Smooth muscle cell (in vitro differentiated cells): ENCODE results near the gene SLC6A6. TPM values are rescaled to one million over a fixed set of nuclear protein-coding genes. Genes with fewer than 3 reads are reported as not detected.

Source experiments
- DNase-seq: peaks from one replicate; lab custom pipeline; 2025; ENCODE audit not compliant: unreplicated experiment; lab: John Stamatoyannopoulos, UW
- H2AFZ ChIP-seq: fragments of 200-600 bp; sonication (generic); 2 replicates; pipeline ENCODE4 v1.6.0; 2016; ENCODE audit warnings: antibody characterized with exemption, low read depth, mild to moderate bottlenecking
- H3F3A ChIP-seq: fragments of 200-600 bp; sonication (generic); 2 replicates; pipeline ENCODE4 v1.6.0; 2017; ENCODE audit warnings: antibody characterized with exemption, low read depth
- H3K27ac ChIP-seq: fragments of 200-600 bp; sonication (generic); 2 replicates; pipeline ENCODE4 v1.5.1; 2016; ENCODE audit warnings: low read depth, mild to moderate bottlenecking
- H3K27me3 ChIP-seq: fragments of 200-600 bp; sonication (generic); 2 replicates; pipeline ENCODE4 v1.6.1; 2016; ENCODE audit warnings: low read depth, mild to moderate bottlenecking
- H3K36me3 ChIP-seq: fragments of 200-600 bp; sonication (generic); 2 replicates; pipeline ENCODE4 v1.5.1; 2016; ENCODE audit warnings: low read depth
- H3K4me1 ChIP-seq: fragments of 200-600 bp; sonication (generic); 2 replicates; pipeline ENCODE4 v1.5.1; 2016; ENCODE audit warnings: low read depth
- H3K4me2 ChIP-seq: fragments of 200-600 bp; sonication (generic); 2 replicates; pipeline ENCODE4 v1.6.0; 2016; ENCODE audit warnings: mild to moderate bottlenecking
- H3K4me3 ChIP-seq: fragments of 200-600 bp; sonication (generic); 2 replicates; pipeline ENCODE4 v1.5.1; 2016; ENCODE audit warnings: mild to moderate bottlenecking
- H3K79me2 ChIP-seq: fragments of 200-600 bp; sonication (generic); 2 replicates; pipeline ENCODE4 v1.6.0; 2016; ENCODE audit warnings: low read depth, mild to moderate bottlenecking
- H3K9ac ChIP-seq: fragments of 200-600 bp; sonication (generic); 2 replicates; pipeline ENCODE4 v1.6.0; 2016; ENCODE audit warnings: low read depth
- H3K9me3 ChIP-seq: fragments of 200-600 bp; sonication (generic); replicated peaks from 2 replicates; pipeline ENCODE4 v1.5.1; 2016; ENCODE audit warnings: low read depth
- H4K20me1 ChIP-seq: fragments of 200-600 bp; sonication (generic); 2 replicates; pipeline ENCODE4 v1.6.0; 2016; ENCODE audit warnings: low read depth
- CTCF ChIP-seq: fragments of 200-600 bp; sonication (generic); IDR thresholded peaks from 2 replicates; pipeline ENCODE4 v1.5.1; 2017; ENCODE audit warnings: borderline replicate concordance, mild to moderate bottlenecking, antibody characterized with exemption; ENCODE audit not compliant: insufficient read depth, poor library complexity, severe bottlenecking
- WGBS: methylation state at CpG from one replicate; pipeline ENCODE4 v1.1.7; 2016; ENCODE audit warnings: low lambda C conversion rate; 5-methylcytosine and 5-hydroxymethylcytosine counted together
- polyA plus RNA-seq: library from polyadenylated mRNA; unstranded; fragments of >200 nt; fragmentation: Nextera tagmentation; extraction: Ambion mirVana; gene quantifications from 2 replicates; pipeline ENCODE4 v1.2.1, GENCODE V29; 2016
- total RNA-seq: library from RNA; depleted of rRNA; stranded (reverse); fragments of >200 nt; gene quantifications from 2 replicates; pipeline ENCODE4 v1.2.3, GENCODE V29; 2014

The SLC6A6 gene
- total and polyA plus RNA-seq, 2 experiments from 2014 or later = 9.4 to 11.7 TPM

GRCh38 chr3:14361068-14361677, 41.2 kb upstream of the SLC6A6 start:
- no peaks in the 10 kb centered on the region for H3K27me3 ChIP-seq
- peaks cover 4% of the 10 kb centered on the region for H3F3A ChIP-seq
- no peak overlapping the region for H2AFZ ChIP-seq
- no peaks in the 10 kb centered on the region for H4K20me1 ChIP-seq
- H3K9ac ChIP-seq = no peak overlapping the region
- DNase-seq = no peak
- no peak overlapping the region for H3K4me2 ChIP-seq
- TF ChIP-seq CTCF = no peak
- H3K4me1 ChIP-seq = peaks cover 4% of the 10 kb centered on the region
- WGBS = 91% methylated on average over 8 of the region's 8 CpGs
- no peaks in the 10 kb centered on the region for H3K9me3 ChIP-seq
- H3K4me3 ChIP-seq = no peak overlapping the region
- H3K36me3 ChIP-seq = no peaks in the 10 kb centered on the region
- H3K79me2 ChIP-seq = no peaks in the 10 kb centered on the region
- no peak overlapping the region for H3K27ac ChIP-seq

GRCh38 chr3:14362890-14363289, 39.5 kb upstream of the SLC6A6 start:
- Histone ChIP-seq H4K20me1 (no peaks in the 10 kb centered on the region), H3K9ac (no peak overlapping the region), H3K79me2 (no peaks in the 10 kb centered on the region), H3K4me1 (peaks cover 4% of the 10 kb centered on the region), H2AFZ (no peak overlapping the region), H3K4me2 (no peak overlapping the region), H3K36me3 (no peaks in the 10 kb centered on the region), H3K4me3 (no peak overlapping the region), H3F3A (no peaks in the 10 kb centered on the region), H3K27me3 (no peaks in the 10 kb centered on the region), H3K9me3 (no peaks in the 10 kb centered on the region), H3K27ac (no peak overlapping the region)
- no peak for TF ChIP-seq CTCF
- 90% methylated on average over 3 of the region's 3 CpGs for WGBS
- DNase-seq = no peak

- Histone ChIP-seq H3K9me3 (no peaks in the 10 kb centered on the region), H3K27me3 (no peaks in the 10 kb centered on the region), H3K79me2 (no peaks in the 10 kb centered on the region), H3K27ac (peak overlapping the region; percentile 62), H3K4me3 (no peak overlapping the region), H3F3A (no peaks in the 10 kb centered on the region), H3K36me3 (no peaks in the 10 kb centered on the region), H3K9ac (no peak overlapping the region), H3K4me2 (no peak overlapping the region), H2AFZ (no peak overlapping the region), H3K4me1 (no peaks in the 10 kb centered on the region), H4K20me1 (no peaks in the 10 kb centered on the region)
- 95% methylated on average over 3 of the region's 3 CpGs for WGBS
- no peak for TF ChIP-seq CTCF
- no peak for DNase-seq
Measured at GRCh38 chr3:14363379-14363778, 39.0 kb upstream of the SLC6A6 start.

- no peak for DNase-seq
- H3K4me1 ChIP-seq = no peaks in the 10 kb centered on the region
- no peaks in the 10 kb centered on the region for H3K79me2 ChIP-seq
- no peak for TF ChIP-seq CTCF
- H3K4me2 ChIP-seq = no peak overlapping the region
- H3K27me3 ChIP-seq = no peaks in the 10 kb centered on the region
- no peak overlapping the region for H3K9ac ChIP-seq
- H3K4me3 ChIP-seq = no peak overlapping the region
- H3K36me3 ChIP-seq = no peaks in the 10 kb centered on the region
- H3K27ac ChIP-seq = peak overlapping the region; percentile 62
- 40% methylated on average over 5 of the region's 5 CpGs for WGBS
- no peak overlapping the region for H2AFZ ChIP-seq
- no peaks in the 10 kb centered on the region for H4K20me1 ChIP-seq
- no peaks in the 10 kb centered on the region for H3F3A ChIP-seq
- H3K9me3 ChIP-seq = no peaks in the 10 kb centered on the region
Measured at GRCh38 chr3:14363991-14364390, 38.4 kb upstream of the SLC6A6 start.
